ENCODE data around the gene COPZ1.
"Not testable (repeated sequence)": the region's sequence is repeated elsewhere in the genome, so short reads cannot be mapped to it uniquely, and the experiment has no call there.

Gene COPZ1

DNA sequence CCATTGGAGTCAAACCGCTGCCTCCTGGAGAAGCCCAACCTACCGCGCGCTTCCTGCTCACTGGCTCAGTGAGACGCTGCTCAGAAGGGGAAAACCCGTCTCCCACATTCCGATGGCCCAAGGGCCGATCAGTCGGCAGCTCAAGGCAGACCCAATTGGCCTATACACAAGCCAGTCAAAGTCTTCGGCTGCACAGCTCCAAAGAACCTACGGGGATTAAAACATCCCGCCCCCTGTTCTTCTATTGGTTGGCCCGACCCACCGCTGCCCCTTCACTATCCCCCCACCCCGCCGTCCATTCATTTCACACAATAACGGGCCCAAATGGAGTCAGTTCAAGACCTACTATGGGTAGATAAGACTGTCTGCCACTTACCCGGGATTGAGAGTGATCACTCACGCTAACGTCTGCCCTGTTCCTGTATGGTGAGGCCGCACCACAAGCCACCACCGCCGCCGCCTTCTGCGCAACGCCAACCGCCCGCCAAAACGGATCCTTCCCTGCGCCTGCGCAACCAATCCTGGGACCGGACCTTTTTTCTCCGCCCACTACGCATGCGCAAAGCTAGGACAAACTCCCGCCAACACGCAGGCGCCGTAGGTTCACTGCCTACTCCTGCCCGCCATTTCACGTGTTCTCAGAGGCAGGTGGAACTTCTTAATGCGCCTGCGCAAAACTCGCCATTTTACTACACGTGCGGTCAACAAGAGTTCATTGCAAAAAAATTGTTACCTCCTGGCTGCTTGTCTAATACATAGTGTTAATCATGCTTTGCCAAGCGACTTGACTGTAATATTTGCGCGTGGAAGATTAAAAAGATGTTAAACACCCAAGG is 45.1 kb upstream of the COPZ1 start, which contains the start of gene CBX5:
TSS of gene CBX5 (minus strand) at position 491 of the 836 bp plus-strand sequence. CDS start 22,472 bp downstream, outside the sequence.
- Histone ChIP-seq H3K36me3 (replicated peaks; ENCODE audit: low read depth, low read length) (peaks cover 61% of the 10 kb centered on the region), H3K79me2 (ENCODE audit: low read length) (peaks cover 86% of the 10 kb centered on the region), H3K27ac (ENCODE audit: low read length) (peak within 1 kb of the TSS; percentile 89), H3K9ac (ENCODE audit: low read length) (peak within 1 kb of the TSS; percentile 99), H3K4me2 (ENCODE audit: low read length) (peak within 1 kb of the TSS; percentile 94), H4K20me1 (ENCODE audit: insufficient read depth, low read length) (peaks cover 31% of the 10 kb centered on the region), H3K9me3 (ENCODE audit: insufficient read depth, low read length) (no peaks in the 10 kb centered on the region), H3K4me1 (ENCODE audit: low read length) (peaks cover 53% of the 10 kb centered on the region), H3K27me3 (ENCODE audit: low read depth, low read length) (no peaks in the 10 kb centered on the region), H2AFZ (ENCODE audit: low read depth, low read length) (peak within 1 kb of the TSS; percentile 64; the same call in 1 of the 2 replicates), H3K4me3 (ENCODE audit: low read length) (peak within 1 kb of the TSS; percentile 93)
- TF ChIP-seq EZH2phosphoT487 (IDR thresholded peaks at IDR 0.05; ENCODE audit: low read depth), result no peak

GRCh38 chr12:54280468-54281260 is 44.3 kb upstream of the COPZ1 start, which contains the start of gene HNRNPA1:
Gene HNRNPA1, plus strand, starts transcription at chr12:54280726. Its CDS starts 82 bp downstream, at chr12:54280808.
- Histone ChIP-seq H4K20me1 (ENCODE audit: insufficient read depth, low read length) (peaks cover 37% of the 10 kb centered on the region), H3K27me3 (ENCODE audit: low read depth, low read length) (no peaks in the 10 kb centered on the region), H2AFZ (ENCODE audit: low read depth, low read length) (peak within 1 kb of the TSS; percentile 64; the same call in 1 of the 2 replicates), H3K4me3 (ENCODE audit: low read length) (peak within 1 kb of the TSS; percentile 93), H3K27ac (ENCODE audit: low read length) (peak within 1 kb of the TSS; percentile 89), H3K9ac (ENCODE audit: low read length) (peak within 1 kb of the TSS; percentile 99), H3K4me2 (ENCODE audit: low read length) (peak within 1 kb of the TSS; percentile 94), H3K36me3 (replicated peaks; ENCODE audit: low read depth, low read length) (peaks cover 67% of the 10 kb centered on the region), H3K9me3 (ENCODE audit: insufficient read depth, low read length) (no peaks in the 10 kb centered on the region), H3K79me2 (ENCODE audit: low read length) (peaks cover 78% of the 10 kb centered on the region), H3K4me1 (ENCODE audit: low read length) (peaks cover 53% of the 10 kb centered on the region)
- TF ChIP-seq, protein P1, sequence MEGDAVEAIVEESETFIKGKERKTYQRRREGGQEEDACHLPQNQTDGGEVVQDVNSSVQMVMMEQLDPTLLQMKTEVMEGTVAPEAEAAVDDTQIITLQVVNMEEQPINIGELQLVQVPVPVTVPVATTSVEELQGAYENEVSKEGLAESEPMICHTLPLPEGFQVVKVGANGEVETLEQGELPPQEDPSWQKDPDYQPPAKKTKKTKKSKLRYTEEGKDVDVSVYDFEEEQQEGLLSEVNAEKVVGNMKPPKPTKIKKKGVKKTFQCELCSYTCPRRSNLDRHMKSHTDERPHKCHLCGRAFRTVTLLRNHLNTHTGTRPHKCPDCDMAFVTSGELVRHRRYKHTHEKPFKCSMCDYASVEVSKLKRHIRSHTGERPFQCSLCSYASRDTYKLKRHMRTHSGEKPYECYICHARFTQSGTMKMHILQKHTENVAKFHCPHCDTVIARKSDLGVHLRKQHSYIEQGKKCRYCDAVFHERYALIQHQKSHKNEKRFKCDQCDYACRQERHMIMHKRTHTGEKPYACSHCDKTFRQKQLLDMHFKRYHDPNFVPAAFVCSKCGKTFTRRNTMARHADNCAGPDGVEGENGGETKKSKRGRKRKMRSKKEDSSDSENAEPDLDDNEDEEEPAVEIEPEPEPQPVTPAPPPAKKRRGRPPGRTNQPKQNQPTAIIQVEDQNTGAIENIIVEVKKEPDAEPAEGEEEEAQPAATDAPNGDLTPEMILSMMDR (IDR thresholded peaks at IDR 0.05; ENCODE audit: low read depth, low read length), result no peak
- no peak for TF ChIP-seq EZH2phosphoT487 (IDR thresholded peaks at IDR 0.05; ENCODE audit: low read depth)

DNA sequence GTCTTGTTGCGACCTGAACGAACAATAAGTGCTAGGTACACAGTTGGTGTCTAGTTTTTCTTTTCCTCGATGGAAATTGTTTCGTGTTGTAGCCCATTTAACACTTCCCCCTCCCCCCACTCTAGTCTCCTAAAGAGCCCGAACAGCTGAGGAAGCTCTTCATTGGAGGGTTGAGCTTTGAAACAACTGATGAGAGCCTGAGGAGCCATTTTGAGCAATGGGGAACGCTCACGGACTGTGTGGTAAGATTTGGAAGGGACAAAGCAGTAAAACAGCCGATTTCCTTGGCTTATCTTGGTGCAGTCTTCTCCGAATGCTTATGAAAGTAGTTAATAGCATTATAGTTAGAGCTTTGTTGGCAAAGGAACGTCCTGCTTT is 43.7 kb upstream of the COPZ1 start:
- Histone ChIP-seq H3K79me2 (ENCODE audit: low read length) (peaks cover 72% of the 10 kb centered on the region), H3K4me3 (ENCODE audit: low read length) (peak overlapping the region; percentile 93), H3K9ac (ENCODE audit: low read length) (peak overlapping the region; percentile 99), H3K27ac (ENCODE audit: low read length) (peak overlapping the region; percentile 80), H3K36me3 (replicated peaks; ENCODE audit: low read depth, low read length) (peaks cover 70% of the 10 kb centered on the region), H3K4me1 (ENCODE audit: low read length) (peaks cover 49% of the 10 kb centered on the region), H3K4me2 (ENCODE audit: low read length) (peak overlapping the region; percentile 94), H4K20me1 (ENCODE audit: insufficient read depth, low read length) (peaks cover 43% of the 10 kb centered on the region)
- H3K9me3 ChIP-seq (ENCODE audit: insufficient read depth, low read length); H2AFZ ChIP-seq (ENCODE audit: low read depth, low read length); H3K27me3 ChIP-seq (ENCODE audit: low read depth, low read length): not testable (repeated sequence)

DNA sequence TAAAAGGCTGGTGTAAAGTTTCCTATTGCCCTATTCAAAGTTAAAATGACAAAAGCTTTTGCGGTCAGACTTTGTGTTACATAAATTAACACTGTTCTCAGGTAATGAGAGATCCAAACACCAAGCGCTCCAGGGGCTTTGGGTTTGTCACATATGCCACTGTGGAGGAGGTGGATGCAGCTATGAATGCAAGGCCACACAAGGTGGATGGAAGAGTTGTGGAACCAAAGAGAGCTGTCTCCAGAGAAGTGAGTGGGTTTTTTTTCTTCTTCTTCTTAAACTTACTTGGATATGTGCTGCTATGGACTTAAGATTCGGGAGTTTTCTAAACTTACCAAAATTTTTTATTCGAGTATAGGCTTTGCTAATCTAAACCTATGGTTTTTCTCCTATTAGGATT is 43.2 kb upstream of the COPZ1 start:
- H3K79me2 ChIP-seq (ENCODE audit: low read length), result peaks cover 67% of the 10 kb centered on the region
- H3K9me3 ChIP-seq (ENCODE audit: insufficient read depth, low read length); H3K27me3 ChIP-seq (ENCODE audit: low read depth, low read length); H2AFZ ChIP-seq (ENCODE audit: low read depth, low read length): not testable (repeated sequence)
- peak overlapping the region; percentile 99 for H3K9ac ChIP-seq (ENCODE audit: low read length)
- H3K4me3 ChIP-seq (ENCODE audit: low read length), result peak overlapping the region; percentile 93
- H3K4me1 ChIP-seq (ENCODE audit: low read length), result peaks cover 45% of the 10 kb centered on the region
- peak overlapping the region; percentile 94 for H3K4me2 ChIP-seq (ENCODE audit: low read length)
- peaks cover 48% of the 10 kb centered on the region for H4K20me1 ChIP-seq (ENCODE audit: insufficient read depth, low read length)
- H3K36me3 ChIP-seq (replicated peaks; ENCODE audit: low read depth, low read length), result peaks cover 72% of the 10 kb centered on the region
- H3K27ac ChIP-seq (ENCODE audit: low read length), result peak overlapping the region; percentile 80

- Histone ChIP-seq H3K27me3 (ENCODE audit: low read depth, low read length) (no peaks in the 10 kb centered on the region), H3K9me3 (ENCODE audit: insufficient read depth, low read length) (no peaks in the 10 kb centered on the region), H3K27ac (ENCODE audit: low read length) (no peak overlapping the region), H2AFZ (ENCODE audit: low read depth, low read length) (no peak overlapping the region), H3K4me1 (ENCODE audit: low read length) (peaks cover 34% of the 10 kb centered on the region), H3K9ac (ENCODE audit: low read length) (no peak overlapping the region), H3K79me2 (ENCODE audit: low read length) (peaks cover 53% of the 10 kb centered on the region), H3K4me2 (ENCODE audit: low read length) (peak overlapping the region; percentile 94), H3K4me3 (ENCODE audit: low read length) (peak overlapping the region; percentile 93), H4K20me1 (ENCODE audit: insufficient read depth, low read length) (peaks cover 57% of the 10 kb centered on the region), H3K36me3 (replicated peaks; ENCODE audit: low read depth, low read length) (peaks cover 79% of the 10 kb centered on the region)
- TF ChIP-seq, protein P1 (IDR thresholded peaks at IDR 0.05; ENCODE audit: low read depth, low read length), result no peak
- TF ChIP-seq EZH2phosphoT487 (IDR thresholded peaks at IDR 0.05; ENCODE audit: low read depth), result no peak
Observed at GRCh38 chr12:54282949-54283593, 41.9 kb upstream of the COPZ1 start.

DNA sequence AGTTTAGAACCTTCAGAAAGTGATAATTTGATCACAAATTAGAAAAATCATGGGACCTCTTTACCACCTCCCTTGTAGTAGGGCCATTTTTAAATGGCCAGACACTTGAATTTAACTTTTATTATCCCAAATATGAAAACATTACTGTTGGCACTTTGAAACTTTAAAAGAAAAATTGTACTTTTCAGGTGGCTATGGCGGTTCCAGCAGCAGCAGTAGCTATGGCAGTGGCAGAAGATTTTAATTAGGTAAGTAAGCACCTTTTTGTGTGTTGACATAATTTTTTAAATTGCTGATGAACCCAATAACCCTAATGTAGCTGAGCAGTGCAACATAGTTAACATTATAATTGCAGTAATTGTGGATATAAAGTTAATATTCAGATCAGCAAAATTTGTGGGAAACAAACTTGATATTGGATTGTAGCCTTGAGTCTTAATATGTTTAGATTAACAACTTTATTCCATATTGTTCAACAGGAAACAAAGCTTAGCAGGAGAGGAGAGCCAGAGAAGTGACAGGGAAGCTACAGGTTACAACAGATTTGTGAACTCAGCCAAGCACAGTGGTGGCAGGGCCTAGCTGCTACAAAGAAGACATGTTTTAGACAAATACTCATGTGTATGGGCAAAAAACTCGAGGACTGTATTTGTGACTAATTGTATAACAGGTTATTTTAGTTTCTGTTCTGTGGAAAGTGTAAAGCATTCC is 40.7 kb upstream of the COPZ1 start:
- not testable (repeated sequence) for H3K4me3 ChIP-seq (ENCODE audit: low read length); H3K27ac ChIP-seq (ENCODE audit: low read length); H3K27me3 ChIP-seq (ENCODE audit: low read depth, low read length); H3K9me3 ChIP-seq (ENCODE audit: insufficient read depth, low read length); H2AFZ ChIP-seq (ENCODE audit: low read depth, low read length); H3K9ac ChIP-seq (ENCODE audit: low read length)
- Histone ChIP-seq H4K20me1 (ENCODE audit: insufficient read depth, low read length) (peaks cover 56% of the 10 kb centered on the region), H3K4me2 (ENCODE audit: low read length) (peak overlapping the region; percentile 94), H3K36me3 (replicated peaks; ENCODE audit: low read depth, low read length) (peaks cover 68% of the 10 kb centered on the region), H3K4me1 (ENCODE audit: low read length) (peaks cover 27% of the 10 kb centered on the region), H3K79me2 (ENCODE audit: low read length) (peaks cover 42% of the 10 kb centered on the region)

Data from OCI-LY3 (cell line).